H7 (cell line): ENCODE results near the gene HDAC4. TPM values are rescaled to one million over a fixed set of nuclear protein-coding genes. Genes with fewer than 3 reads are reported as not detected.

Source experiments
- DNase-seq: peaks from one replicate; pipeline ENCODE4 v3.0.0; 2012
- H3K27me3 ChIP-seq: 2 replicates; pipeline ENCODE4 v1.6.0; 2011; ENCODE audit warnings: mild to moderate bottlenecking, low read length; ENCODE audit not compliant: control insufficient read depth, insufficient read depth
- H3K36me3 ChIP-seq: replicated peaks from 2 replicates; pipeline ENCODE4 v1.5.1; 2011; ENCODE audit warnings: low read length; ENCODE audit not compliant: control insufficient read depth, insufficient read depth
- H3K4me3 ChIP-seq: 2 replicates; pipeline ENCODE4 v1.5.1; 2011; ENCODE audit warnings: low read depth, mild to moderate bottlenecking, control low read depth, low read length, moderate library complexity; ENCODE audit not compliant: insufficient read depth
- total RNA-seq: library from RNA; depleted of rRNA; stranded (reverse); fragments of >200 nt; shearing (Covaris generic); gene quantifications from 2 replicates; pipeline ENCODE4 v1.2.3, GENCODE V29; 2014

Gene HDAC4
- total RNA-seq, 1 experiment from 2014 or later = 18.1 TPM

- DNase-seq = no peak
- H3K4me3 ChIP-seq = no peak overlapping the region
- no peaks in the 10 kb centered on the region for H3K27me3 ChIP-seq
- no peaks in the 10 kb centered on the region for H3K36me3 ChIP-seq
Measured at GRCh38 chr2:239278361-239278760, 122.5 kb downstream of the HDAC4 start.

- DNase-seq = peak; percentile 33
- Histone ChIP-seq H3K36me3 (no peaks in the 10 kb centered on the region; the same call in 1 of the 2 replicates), H3K27me3 (no peaks in the 10 kb centered on the region), H3K4me3 (no peak overlapping the region)
Measured at GRCh38 chr2:239277401-239278085, 123.3 kb downstream of the HDAC4 start.

- peak; percentile 65 for DNase-seq
- no peaks in the 10 kb centered on the region for H3K27me3 ChIP-seq
- no peak overlapping the region for H3K4me3 ChIP-seq
- H3K36me3 ChIP-seq = no peaks in the 10 kb centered on the region; the same call in 1 of the 2 replicates
Measured at GRCh38 chr2:239276851-239277250, 124.0 kb downstream of the HDAC4 start.

GRCh38 chr2:239275847-239276831 is 124.7 kb downstream of the HDAC4 start:
- Histone ChIP-seq H3K27me3 (no peaks in the 10 kb centered on the region), H3K4me3 (no peak overlapping the region), H3K36me3 (no peaks in the 10 kb centered on the region; the same call in 1 of the 2 replicates)
- DNase-seq = peak; percentile 64

GRCh38 chr2:239275044-239275685 is 125.7 kb downstream of the HDAC4 start:
- no peaks in the 10 kb centered on the region for H3K27me3 ChIP-seq
- no peak overlapping the region for H3K4me3 ChIP-seq
- H3K36me3 ChIP-seq = no peaks in the 10 kb centered on the region; the same call in 1 of the 2 replicates
- peak; percentile 59 for DNase-seq

- peak; percentile 81 for DNase-seq
Measured at GRCh38 chr2:239274391-239275043, 126.3 kb downstream of the HDAC4 start.

GRCh38 chr2:239273280-239274234 is 127.3 kb downstream of the HDAC4 start:
- no peak overlapping the region for H3K4me3 ChIP-seq
- no peaks in the 10 kb centered on the region; the same call in 1 of the 2 replicates for H3K36me3 ChIP-seq
- peak; percentile 26 for DNase-seq
- H3K27me3 ChIP-seq = no peaks in the 10 kb centered on the region

More at GRCh38 chr2:239274391-239275043, 126.3 kb downstream of the HDAC4 start:
- Histone ChIP-seq H3K27me3 (no peaks in the 10 kb centered on the region), H3K36me3 (no peaks in the 10 kb centered on the region; the same call in 1 of the 2 replicates), H3K4me3 (no peak overlapping the region)

- Histone ChIP-seq H3K27me3 (no peaks in the 10 kb centered on the region), H3K36me3 (no peaks in the 10 kb centered on the region; the same call in 1 of the 2 replicates), H3K4me3 (no peak overlapping the region)
- DNase-seq = peak; percentile 22
Measured at GRCh38 chr2:239272626-239273025, 128.2 kb downstream of the HDAC4 start.

- Histone ChIP-seq H3K4me3 (no peak overlapping the region), H3K27me3 (no peaks in the 10 kb centered on the region), H3K36me3 (no peaks in the 10 kb centered on the region; the same call in 1 of the 2 replicates)
- DNase-seq = no peak
Measured at GRCh38 chr2:239271882-239272281, 128.9 kb downstream of the HDAC4 start.

- no peaks in the 10 kb centered on the region for H3K27me3 ChIP-seq
- no peak for DNase-seq
- no peak overlapping the region for H3K4me3 ChIP-seq
- H3K36me3 ChIP-seq = no peaks in the 10 kb centered on the region; the same call in 1 of the 2 replicates
Measured at GRCh38 chr2:239271471-239271870, 129.3 kb downstream of the HDAC4 start.

GRCh38 chr2:239269916-239270315 is 130.9 kb downstream of the HDAC4 start:
- H3K4me3 ChIP-seq = no peak overlapping the region
- no peaks in the 10 kb centered on the region for H3K27me3 ChIP-seq
- no peak for DNase-seq
- no peaks in the 10 kb centered on the region; the same call in 1 of the 2 replicates for H3K36me3 ChIP-seq

- Histone ChIP-seq H3K36me3 (no peaks in the 10 kb centered on the region; the same call in 1 of the 2 replicates), H3K4me3 (no peak overlapping the region), H3K27me3 (no peaks in the 10 kb centered on the region)
- no peak for DNase-seq
Measured at GRCh38 chr2:239269173-239269885, 131.5 kb downstream of the HDAC4 start.
